Caco-2 (cell line): ENCODE data around the gene COL19A1. TPM values are rescaled to one million over a fixed set of nuclear protein-coding genes. Genes with fewer than 3 reads are reported as not detected.

ENCODE experiments used
- BruUV-seq: library from RNA; stranded (reverse); fragments of 400-500 nt; replicated peaks from 2 replicates; lab custom pipeline; 2021; lab: Mats Ljungman, UMichigan
- CTCF ChIA-PET: fragments of 300-600 bp; sonication (Branson Sonifier 250); formaldehyde crosslinking; loops from one replicate; lab custom pipeline; 2022; ENCODE audit warnings: antibody characterized with exemption; lab: Charles Lee
- POLR2A ChIA-PET: fragments of 300-600 bp; sonication (Branson Sonifier 250); formaldehyde crosslinking; loops from one replicate; lab custom pipeline; 2022; ENCODE audit warnings: antibody characterized with exemption; lab: Charles Lee
- DNase-seq, 2 experiments: peaks; one replicate each; pipeline versions ENCODE4 v3.0.0 to v3.0.0-alpha.2; 2020 to 2022
- H3K27me3 ChIP-seq: replicated peaks from 2 replicates; pipeline ENCODE4 v1.6.0; 2011; ENCODE audit warnings: low read length; ENCODE audit not compliant: control insufficient read depth, insufficient read depth
- H3K36me3 ChIP-seq: 2 replicates; pipeline ENCODE4 v1.5.1; 2011; ENCODE audit warnings: low read length; ENCODE audit not compliant: control insufficient read depth, insufficient read depth
- H3K4me1 ChIP-seq: fragments of 250-450 bp; sonication (Bioruptor Pico); 2 replicates; pipeline ENCODE4 v1.5.1; 2020; ENCODE audit warnings: mild to moderate bottlenecking
- H3K4me3 ChIP-seq: 2 replicates; pipeline ENCODE4 v1.5.1; 2011; ENCODE audit warnings: low read depth, mild to moderate bottlenecking, control low read depth, low read length
- H3K9me3 ChIP-seq: fragments of 250-450 bp; sonication (Bioruptor Pico); 2 replicates; pipeline ENCODE4 v1.5.1; 2020; ENCODE audit warnings: mild to moderate bottlenecking, moderate library complexity
- H3K27ac Mint-ChIP-seq: one replicate; pipeline ENCODE4 v1.8.0; 2022; ENCODE audit warnings: mixed read lengths; ENCODE audit not compliant: unreplicated experiment
- H3K27me3 Mint-ChIP-seq: one replicate; pipeline ENCODE4 v1.8.0; 2022; ENCODE audit warnings: mixed read lengths; ENCODE audit not compliant: insufficient read depth, unreplicated experiment
- H3K36me3 Mint-ChIP-seq: one replicate; pipeline ENCODE4 v1.8.0; 2022; ENCODE audit warnings: mild to moderate bottlenecking, mixed read lengths; ENCODE audit not compliant: insufficient read depth, unreplicated experiment
- H3K4me1 Mint-ChIP-seq: one replicate; pipeline ENCODE4 v1.8.0; 2022; ENCODE audit warnings: low read depth, mixed read lengths; ENCODE audit not compliant: unreplicated experiment
- H3K4me3 Mint-ChIP-seq: one replicate; pipeline ENCODE4 v1.8.0; 2022; ENCODE audit warnings: mild to moderate bottlenecking, moderate library complexity, mixed read lengths; ENCODE audit not compliant: unreplicated experiment
- H3K9me3 Mint-ChIP-seq: one replicate; pipeline ENCODE4 v1.8.0; 2022; ENCODE audit warnings: mixed read lengths; ENCODE audit not compliant: unreplicated experiment
- intact Hi-C: fragments of 100-400 bp; cut with micrococcal nuclease; formaldehyde crosslinking; loops from one replicate; pipeline ENCODE4 v1.10.0; 2022; ENCODE audit not compliant: unreplicated experiment
- total RNA-seq: library from RNA; stranded (reverse); gene quantifications from 2 replicates; pipeline ENCODE4 v1.2.3, GENCODE V29; 2022
- TF ChIP-seq, protein P1 (sequence below), 2 experiments: fragments of 200-600 bp in 1 of 2; IDR thresholded peaks; 1 replicate in 1 of 2; 2 replicates in 1 of 2; pipeline versions ENCODE4 v1.5.1 to v1.8.0; 2011 to 2022; ENCODE audit warnings: antibody characterized with exemption in 1 of 2, control low read depth in 1 of 2, inconsistent platforms in 1 of 2, low read depth in 1 of 2, low read length in 1 of 2, mild to moderate bottlenecking in 1 of 2, moderate library complexity in 1 of 2; ENCODE audit not compliant: insufficient read depth in 1 of 2, severe bottlenecking in 1 of 2, unreplicated experiment in 1 of 2

The COL19A1 gene
- total RNA-seq, 1 experiment from 2014 or later, result not detected

DNA sequence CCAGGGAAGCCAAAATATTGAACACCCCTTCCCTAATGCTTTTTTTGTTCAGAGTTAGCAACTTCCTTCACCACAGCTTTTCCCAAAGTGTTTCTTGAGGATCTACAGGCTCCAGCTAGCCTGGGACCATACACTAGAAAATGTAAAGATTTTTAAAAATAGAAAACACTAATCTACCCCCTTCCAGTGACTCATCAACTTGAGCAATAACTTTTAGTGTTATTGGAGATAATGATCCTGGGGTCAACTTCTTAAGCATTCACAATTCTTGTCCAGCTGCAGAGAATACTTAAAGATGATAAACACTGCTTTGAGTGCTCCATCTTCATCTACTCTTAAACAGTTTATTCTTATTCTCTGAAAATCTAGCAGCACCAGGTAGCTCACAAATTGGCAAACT lies 304.9 kb downstream of the COL19A1 start:
- CTCF ChIA-PET, result no interaction called here
- no TSS peak for BruUV-seq

DNA sequence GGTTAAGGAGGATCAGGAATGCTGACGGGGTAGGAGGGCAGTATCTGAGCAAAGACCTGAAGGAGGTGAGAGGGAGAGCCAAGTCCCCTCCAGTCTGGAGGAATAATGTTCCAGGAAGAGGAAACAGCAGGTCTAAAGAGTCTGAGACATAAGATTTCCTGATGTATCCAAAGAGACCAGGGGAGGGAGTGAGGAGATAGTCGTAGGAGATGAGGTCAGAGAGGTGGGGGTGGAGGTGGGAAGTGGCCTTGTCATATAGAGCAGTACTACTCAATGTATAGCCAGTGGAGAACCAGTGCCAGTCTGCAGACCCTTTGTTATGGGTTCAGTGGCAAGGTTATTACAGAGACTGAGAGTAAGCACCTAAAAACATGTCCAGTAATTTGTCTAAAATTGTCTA lies 305.9 kb downstream of the COL19A1 start:
- Mint-ChIP-seq H3K4me3 (no peak overlapping the region), H3K27me3 (peaks cover 18% of the 10 kb centered on the region), H3K27ac (no peak overlapping the region), H3K9me3 (no peaks in the 10 kb centered on the region), H3K4me1 (no peaks in the 10 kb centered on the region), H3K36me3 (no peaks in the 10 kb centered on the region)
- no peaks in the 10 kb centered on the region for H3K36me3 ChIP-seq
- no peak for DNase-seq
- H3K4me3 ChIP-seq, result no peak overlapping the region
- no TSS peak for BruUV-seq
- no peaks in the 10 kb centered on the region for H3K27me3 ChIP-seq
- CTCF ChIA-PET, result no interaction called here
- H3K9me3 ChIP-seq, result no peaks in the 10 kb centered on the region
- POLR2A ChIA-PET, result no interaction called here
- no peaks in the 10 kb centered on the region for H3K4me1 ChIP-seq
- TF ChIP-seq, protein P1, sequence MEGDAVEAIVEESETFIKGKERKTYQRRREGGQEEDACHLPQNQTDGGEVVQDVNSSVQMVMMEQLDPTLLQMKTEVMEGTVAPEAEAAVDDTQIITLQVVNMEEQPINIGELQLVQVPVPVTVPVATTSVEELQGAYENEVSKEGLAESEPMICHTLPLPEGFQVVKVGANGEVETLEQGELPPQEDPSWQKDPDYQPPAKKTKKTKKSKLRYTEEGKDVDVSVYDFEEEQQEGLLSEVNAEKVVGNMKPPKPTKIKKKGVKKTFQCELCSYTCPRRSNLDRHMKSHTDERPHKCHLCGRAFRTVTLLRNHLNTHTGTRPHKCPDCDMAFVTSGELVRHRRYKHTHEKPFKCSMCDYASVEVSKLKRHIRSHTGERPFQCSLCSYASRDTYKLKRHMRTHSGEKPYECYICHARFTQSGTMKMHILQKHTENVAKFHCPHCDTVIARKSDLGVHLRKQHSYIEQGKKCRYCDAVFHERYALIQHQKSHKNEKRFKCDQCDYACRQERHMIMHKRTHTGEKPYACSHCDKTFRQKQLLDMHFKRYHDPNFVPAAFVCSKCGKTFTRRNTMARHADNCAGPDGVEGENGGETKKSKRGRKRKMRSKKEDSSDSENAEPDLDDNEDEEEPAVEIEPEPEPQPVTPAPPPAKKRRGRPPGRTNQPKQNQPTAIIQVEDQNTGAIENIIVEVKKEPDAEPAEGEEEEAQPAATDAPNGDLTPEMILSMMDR (IDR thresholded peaks at IDR 0.05; ENCODE audit: insufficient read depth in 1 of 2, low read depth in 1 of 2, low read length in 1 of 2, severe bottlenecking in 1 of 2, unreplicated experiment in 1 of 2), result no peak
- intact Hi-C loops, result no loop called here

More for the DNA sequence above, 304.9 kb downstream of the COL19A1 start:
- TF ChIP-seq, protein P1 (IDR thresholded peaks at IDR 0.05; ENCODE audit: insufficient read depth in 1 of 2, low read depth in 1 of 2, low read length in 1 of 2, severe bottlenecking in 1 of 2, unreplicated experiment in 1 of 2), result no peak
- Mint-ChIP-seq H3K4me3 (no peak overlapping the region), H3K27me3 (peaks cover 18% of the 10 kb centered on the region), H3K9me3 (no peaks in the 10 kb centered on the region), H3K27ac (no peak overlapping the region), H3K4me1 (no peaks in the 10 kb centered on the region), H3K36me3 (no peaks in the 10 kb centered on the region)
- DNase-seq, result no peak
- POLR2A ChIA-PET, result no interaction called here
- Histone ChIP-seq H3K27me3 (no peaks in the 10 kb centered on the region; the same call in 1 of the 2 replicates), H3K4me3 (no peak overlapping the region), H3K4me1 (no peaks in the 10 kb centered on the region), H3K9me3 (no peaks in the 10 kb centered on the region), H3K36me3 (no peaks in the 10 kb centered on the region)
- intact Hi-C loops, result no loop called here

DNA sequence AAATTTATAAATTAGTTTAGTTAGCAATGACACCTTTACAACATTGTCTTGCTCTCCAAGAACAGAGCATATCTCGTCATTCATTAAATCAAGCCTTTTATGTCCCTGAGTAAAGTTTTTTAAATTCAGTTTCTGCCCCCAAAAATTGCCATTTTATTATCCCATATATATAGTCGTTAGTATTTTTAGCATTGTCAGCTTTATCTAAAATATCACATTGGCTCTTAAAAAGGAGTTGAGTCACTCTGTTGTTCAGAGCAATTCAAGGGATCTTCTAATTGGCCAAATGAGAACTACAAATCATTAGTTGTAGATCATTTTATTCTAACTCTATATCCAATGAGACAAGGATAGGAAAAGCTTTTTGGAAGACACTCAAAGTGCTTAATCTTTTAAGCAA lies 309.4 kb downstream of the COL19A1 start:
- H3K4me1 Mint-ChIP-seq, result no peaks in the 10 kb centered on the region
- Histone ChIP-seq H3K4me3 (no peak overlapping the region), H3K9me3 (no peaks in the 10 kb centered on the region), H3K36me3 (no peaks in the 10 kb centered on the region), H3K4me1 (no peaks in the 10 kb centered on the region), H3K27me3 (no peaks in the 10 kb centered on the region)
- no peak overlapping the region for H3K27ac Mint-ChIP-seq
- peaks cover 18% of the 10 kb centered on the region for H3K27me3 Mint-ChIP-seq
- DNase-seq, result no peak
- no peaks in the 10 kb centered on the region for H3K9me3 Mint-ChIP-seq
- no TSS peak for BruUV-seq
- H3K4me3 Mint-ChIP-seq, result no peak overlapping the region
- TF ChIP-seq, protein P1 (IDR thresholded peaks at IDR 0.05; ENCODE audit: insufficient read depth in 1 of 2, low read depth in 1 of 2, low read length in 1 of 2, severe bottlenecking in 1 of 2, unreplicated experiment in 1 of 2), result no peak
- intact Hi-C loops, result no loop called here
- ChIA-PET POLR2A (no interaction called here), CTCF (interaction anchor here (0.6 kb wide), 1 partner anchor 780 kb away, joined by 4 read pairs; no protein-coding TSS in a partner anchor)
- H3K36me3 Mint-ChIP-seq, result no peaks in the 10 kb centered on the region
